Natural killer cell treated with Interleukin-12 subunit alpha and Interleukin-12 subunit beta and Interleukin-15 and Interleukin-18, amount 100 ng/mL, for 72 hours (primary cell): ENCODE results near the gene SLC39A11. TPM values are rescaled to one million over a fixed set of nuclear protein-coding genes. Genes with fewer than 3 reads are reported as not detected.
"Not testable (repeated sequence)": the region's sequence is repeated elsewhere in the genome, so short reads cannot be mapped to it uniquely, and the experiment has no call there.

Experiments used
- ATAC-seq, 2 donors: fragments of 150-1000 bp; cut with Tn5 transposase in 1 of 2; sonication (Bioruptor Pico), chemical (Tn5 transposase) in 1 of 2; 2 replicates each; pipeline ENCODE4 v1.10.0; 2021
- DNase-seq: peaks from one replicate; pipeline ENCODE4 v3.0.0; 2022; ENCODE audit warnings: low spot score
- H3K27ac Mint-ChIP-seq, 2 donors: 1 replicate in 1 of 2; 2 replicates in 1 of 2; pipeline ENCODE4 v1.8.0; 2022; ENCODE audit warnings: mixed read lengths in 2 of 2, mild to moderate bottlenecking in 1 of 2, moderate library complexity in 1 of 2
- H3K27me3 Mint-ChIP-seq, 2 donors: 1 replicate in 1 of 2; 2 replicates in 1 of 2; pipeline ENCODE4 v1.8.0; 2022; ENCODE audit warnings: mixed read lengths in 2 of 2
- H3K36me3 Mint-ChIP-seq: one replicate; pipeline ENCODE4 v1.8.0; 2022; ENCODE audit warnings: mixed read lengths
- H3K4me1 Mint-ChIP-seq, 2 donors: 1 replicate in 1 of 2; 2 replicates in 1 of 2; pipeline ENCODE4 v1.8.0; 2022; ENCODE audit warnings: low read depth in 2 of 2, mixed read lengths in 2 of 2, mild to moderate bottlenecking in 1 of 2
- H3K4me3 Mint-ChIP-seq: one replicate; pipeline ENCODE4 v1.8.0; 2022; ENCODE audit warnings: mixed read lengths
- H3K9me3 Mint-ChIP-seq: 2 replicates; pipeline ENCODE4 v1.8.0; 2022; ENCODE audit warnings: mixed read lengths
- total RNA-seq, 2 donors: library from RNA; stranded (reverse); gene quantifications; one replicate each; pipeline ENCODE4 v1.2.3, GENCODE V29; 2022

The SLC39A11 gene
- total RNA-seq, 2 donors from 2014 or later, result 25.6 to 56.1 TPM

DNA sequence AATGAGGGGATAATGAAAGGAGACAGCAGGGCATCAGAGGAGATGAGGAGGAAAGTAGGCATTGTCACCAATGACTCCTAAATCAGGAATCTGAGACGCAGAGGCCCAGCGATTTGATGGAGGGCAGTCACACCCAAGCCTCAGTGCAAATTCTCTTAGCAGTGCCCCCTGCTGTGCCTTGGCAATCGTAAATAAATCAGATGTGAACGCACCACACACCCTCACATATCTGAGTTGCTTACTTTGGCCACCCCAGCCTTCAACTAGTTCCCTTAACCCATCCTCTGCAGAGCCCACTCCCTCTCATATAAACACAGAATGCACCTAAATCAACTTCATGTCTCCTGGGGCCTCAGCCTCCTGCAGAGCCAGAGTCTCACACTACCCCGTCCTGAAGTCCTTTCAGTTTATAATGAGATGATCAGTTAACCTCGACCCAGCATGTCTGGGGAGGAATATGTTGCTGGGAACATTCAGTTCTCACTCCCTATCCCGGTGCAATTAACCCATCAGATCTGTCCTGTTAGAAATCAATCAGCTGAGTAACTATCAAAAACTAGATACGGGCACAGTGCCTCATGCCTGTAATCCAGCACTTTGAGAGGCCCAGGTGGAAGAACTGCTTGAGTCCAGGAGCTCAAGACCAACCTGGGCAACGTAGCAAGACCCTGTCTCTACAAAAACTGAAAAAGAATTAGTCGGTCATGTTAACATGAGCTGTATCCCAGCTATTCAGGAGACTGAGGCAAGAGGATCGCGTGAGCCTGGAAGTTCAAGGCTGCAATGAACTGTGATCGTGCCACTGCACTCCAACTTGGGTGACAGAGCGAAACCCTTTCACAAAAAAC is 78.4 kb downstream of the SLC39A11 start:
- no peak overlapping the region for H3K27ac Mint-ChIP-seq
- ATAC-seq, result no peak
- peaks cover 4% of the 10 kb centered on the region for H3K9me3 Mint-ChIP-seq

DNA sequence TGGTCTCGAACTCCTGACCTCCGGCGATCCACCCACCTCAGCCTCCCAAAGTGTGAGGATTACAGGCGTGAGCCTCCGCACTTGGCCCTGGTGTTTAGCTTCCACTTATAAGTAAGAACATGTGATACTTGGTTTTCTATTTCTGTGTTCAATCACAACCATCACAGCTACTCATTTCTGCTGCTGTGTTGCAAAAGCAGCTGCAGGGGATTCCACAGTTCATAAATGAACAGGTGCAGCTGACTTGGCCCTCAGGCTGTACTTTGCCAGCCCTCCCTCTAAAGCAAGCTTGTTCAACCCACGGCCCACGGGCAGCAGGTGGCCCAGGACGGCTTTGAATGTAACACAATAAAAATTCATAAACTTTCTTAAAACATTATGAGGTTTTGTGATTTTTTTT is 79.2 kb downstream of the SLC39A11 start:
- Mint-ChIP-seq H3K4me3 (no peak overlapping the region), H3K36me3 (peaks cover 8% of the 10 kb centered on the region), H3K27ac (no peak overlapping the region), H3K9me3 (no peaks in the 10 kb centered on the region), H3K4me1 (peaks cover 8 to 17% of the 10 kb centered on the region in 2 donors), H3K27me3 (no peaks in the 10 kb centered on the region)
- no peak for ATAC-seq
- DNase-seq, result no peak

More for the DNA sequence above, 78.4 kb downstream of the SLC39A11 start:
- Mint-ChIP-seq H3K27me3 (no peaks in the 10 kb centered on the region), H3K4me3 (no peak overlapping the region), H3K36me3 (peaks cover 13% of the 10 kb centered on the region), H3K4me1 (peaks cover 8 to 17% of the 10 kb centered on the region in 2 donors)
- no peak for DNase-seq

DNA sequence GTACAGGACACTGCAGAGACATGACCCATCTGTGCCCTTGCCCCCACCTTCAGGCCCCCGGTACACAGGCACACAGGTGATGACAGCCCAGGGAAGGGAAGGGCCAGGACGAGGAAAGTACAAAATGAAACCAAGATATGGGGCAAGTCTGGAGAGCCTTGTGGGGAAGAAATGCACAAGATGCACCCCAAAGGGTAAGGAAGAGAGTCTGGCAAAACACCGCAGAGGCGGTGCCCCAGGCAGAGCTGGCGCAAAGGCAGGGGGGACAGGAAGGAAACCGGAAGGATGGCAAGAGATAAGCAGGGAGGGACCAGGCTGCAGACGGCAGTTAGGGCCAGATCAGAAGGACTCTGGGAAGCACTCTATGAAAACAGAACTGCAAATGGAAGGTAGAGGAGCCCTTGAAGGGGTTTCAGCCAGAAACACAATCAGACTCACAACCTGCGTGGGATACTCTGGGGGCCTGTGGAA is 81.4 kb downstream of the SLC39A11 start:
- peaks cover 8 to 17% of the 10 kb centered on the region in 2 donors for H3K4me1 Mint-ChIP-seq
- H3K27me3 Mint-ChIP-seq, result no peaks in the 10 kb centered on the region
- H3K27ac Mint-ChIP-seq, result peak overlapping the region; percentile 11 to 54
- no peaks in the 10 kb centered on the region for H3K36me3 Mint-ChIP-seq
- DNase-seq, result no peak
- peak overlapping the region; percentile 18 for H3K4me3 Mint-ChIP-seq
- ATAC-seq, result no peak
- no peaks in the 10 kb centered on the region for H3K9me3 Mint-ChIP-seq

DNA sequence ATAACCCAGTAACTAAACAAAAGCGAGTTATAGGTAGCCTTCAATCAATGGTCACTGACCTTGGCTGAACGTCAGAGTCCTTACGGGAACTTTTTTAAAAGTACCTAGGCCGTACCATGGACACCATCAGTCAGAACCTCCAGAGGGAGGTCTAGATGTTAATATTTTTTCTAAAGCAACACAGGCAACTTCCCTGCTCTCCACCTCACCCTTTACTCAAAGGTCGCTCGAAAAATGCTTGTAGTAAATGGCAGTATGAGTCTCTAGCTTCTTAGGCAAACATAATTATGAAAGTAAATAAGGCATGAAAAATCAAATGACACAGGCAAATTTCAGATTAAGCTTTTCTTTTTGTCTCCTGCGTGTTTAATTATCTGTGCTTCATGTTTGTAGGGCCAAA is 82.1 kb downstream of the SLC39A11 start:
- Mint-ChIP-seq H3K4me1 (peaks cover 8 to 17% of the 10 kb centered on the region in 2 donors), H3K4me3 (no peak overlapping the region), H3K36me3 (no peaks in the 10 kb centered on the region), H3K9me3 (no peaks in the 10 kb centered on the region), H3K27me3 (no peaks in the 10 kb centered on the region), H3K27ac (peak overlapping the region in 1 of 2 donors; percentile 11)
- no peak for DNase-seq
- ATAC-seq, result no peak

DNA sequence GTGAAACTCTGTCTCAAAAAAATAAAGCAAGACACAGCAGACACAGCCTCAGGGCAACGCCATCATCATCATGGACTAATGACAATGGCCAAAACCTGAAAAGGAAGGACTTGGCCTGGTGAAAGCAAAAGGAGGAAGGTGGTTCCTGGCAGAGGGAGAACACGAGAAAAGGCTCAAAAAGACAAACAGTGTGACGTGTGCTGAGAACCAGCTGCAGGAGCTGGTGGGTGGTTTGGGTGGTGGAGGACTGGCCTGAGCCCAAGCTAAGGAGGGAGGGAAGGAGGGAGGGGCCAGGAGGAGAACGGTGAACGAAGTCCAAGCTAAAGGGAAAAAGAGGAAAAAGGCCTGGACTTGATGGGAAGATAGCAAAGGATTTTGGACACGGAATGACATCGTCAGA is 85.1 kb downstream of the SLC39A11 start:
- ATAC-seq (no peak), DNase-seq (no peak)
- H3K9me3 Mint-ChIP-seq, result no peaks in the 10 kb centered on the region
- no peak overlapping the region for H3K4me3 Mint-ChIP-seq
- H3K36me3 Mint-ChIP-seq, result no peaks in the 10 kb centered on the region
- peaks cover 12 to 14% of the 10 kb centered on the region in 2 donors for H3K4me1 Mint-ChIP-seq
- H3K27me3 Mint-ChIP-seq, result no peaks in the 10 kb centered on the region
- no peak overlapping the region for H3K27ac Mint-ChIP-seq

DNA sequence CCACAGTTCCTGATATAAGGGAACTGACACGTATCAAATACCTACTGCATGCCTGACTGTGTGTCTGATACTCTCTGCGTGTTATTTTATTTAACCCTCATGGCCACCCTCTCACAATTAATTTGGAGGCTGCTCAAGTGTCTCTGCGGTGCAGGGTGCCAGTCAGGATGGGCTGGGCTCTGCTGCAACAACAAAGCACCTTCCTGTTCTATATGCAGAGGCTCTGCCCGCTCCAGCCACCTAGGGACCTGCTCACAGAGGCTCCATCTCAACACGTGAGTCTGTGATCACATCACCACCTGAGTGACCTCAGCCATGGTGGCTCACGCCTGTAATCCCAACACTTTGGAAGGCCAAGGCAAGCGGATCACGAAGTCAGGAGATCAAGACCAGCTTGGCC is 87.1 kb downstream of the SLC39A11 start:
- Mint-ChIP-seq H3K4me3 (no peak overlapping the region), H3K4me1 (peaks cover 7 to 11% of the 10 kb centered on the region in 2 donors), H3K9me3 (no peaks in the 10 kb centered on the region), H3K36me3 (no peaks in the 10 kb centered on the region), H3K27me3 (no peaks in the 10 kb centered on the region), H3K27ac (no peak overlapping the region)
- ATAC-seq (no peak), DNase-seq (no peak)

DNA sequence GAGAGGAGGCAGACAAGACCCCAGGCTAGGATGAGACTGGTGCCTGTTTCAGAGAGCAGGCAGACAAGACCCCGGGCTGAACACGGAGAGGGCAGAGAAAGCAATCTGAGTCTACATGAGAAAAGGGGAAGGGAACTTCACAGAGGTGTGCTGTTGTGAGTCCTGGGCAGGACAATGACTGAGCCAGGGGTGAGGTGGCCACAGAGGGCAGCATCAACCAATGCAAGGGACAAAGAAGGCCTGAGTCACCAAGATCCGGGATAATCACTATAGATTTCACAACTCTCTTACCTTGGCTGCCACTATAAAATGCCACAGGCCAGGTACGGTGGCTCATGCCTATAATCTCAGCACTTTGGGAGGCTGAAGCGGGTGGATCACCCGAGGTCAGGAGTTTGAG is 89.0 kb downstream of the SLC39A11 start:
- H3K4me1 Mint-ChIP-seq, result peaks cover 12 to 14% of the 10 kb centered on the region in 2 donors
- H3K27me3 Mint-ChIP-seq, result no peaks in the 10 kb centered on the region
- DNase-seq (no peak), ATAC-seq (no peak)
- H3K36me3 Mint-ChIP-seq, result no peaks in the 10 kb centered on the region
- no peaks in the 10 kb centered on the region for H3K9me3 Mint-ChIP-seq
- no peak overlapping the region for H3K4me3 Mint-ChIP-seq
- H3K27ac Mint-ChIP-seq, result no peak overlapping the region

DNA sequence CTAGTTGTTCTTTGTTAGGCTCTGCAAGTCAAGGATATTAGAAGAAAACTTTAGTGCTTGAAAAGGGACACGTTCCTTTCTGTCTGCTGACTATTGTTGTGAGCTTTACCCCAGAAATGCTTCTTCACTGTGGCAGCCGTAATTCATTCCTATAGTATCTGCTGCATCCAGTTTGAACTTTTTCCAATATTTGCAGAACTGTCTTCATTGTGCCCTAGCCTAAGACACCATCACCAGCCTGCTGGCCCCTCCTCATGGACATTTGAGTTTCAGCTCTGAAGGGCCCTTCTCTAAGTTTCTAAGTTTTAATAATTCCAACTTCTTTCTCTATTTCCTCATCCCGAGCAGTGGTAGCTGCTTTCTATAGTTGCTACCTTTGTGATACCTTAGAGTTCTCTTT is 91.7 kb downstream of the SLC39A11 start:
- DNase-seq (no peak), ATAC-seq (no peak)
- no peaks in the 10 kb centered on the region for H3K36me3 Mint-ChIP-seq
- H3K4me3 Mint-ChIP-seq, result no peak overlapping the region
- no peak overlapping the region for H3K27ac Mint-ChIP-seq
- H3K27me3 Mint-ChIP-seq, result no peaks in the 10 kb centered on the region
- H3K9me3 Mint-ChIP-seq, result no peaks in the 10 kb centered on the region
- peaks cover 14 to 17% of the 10 kb centered on the region in 2 donors for H3K4me1 Mint-ChIP-seq

DNA sequence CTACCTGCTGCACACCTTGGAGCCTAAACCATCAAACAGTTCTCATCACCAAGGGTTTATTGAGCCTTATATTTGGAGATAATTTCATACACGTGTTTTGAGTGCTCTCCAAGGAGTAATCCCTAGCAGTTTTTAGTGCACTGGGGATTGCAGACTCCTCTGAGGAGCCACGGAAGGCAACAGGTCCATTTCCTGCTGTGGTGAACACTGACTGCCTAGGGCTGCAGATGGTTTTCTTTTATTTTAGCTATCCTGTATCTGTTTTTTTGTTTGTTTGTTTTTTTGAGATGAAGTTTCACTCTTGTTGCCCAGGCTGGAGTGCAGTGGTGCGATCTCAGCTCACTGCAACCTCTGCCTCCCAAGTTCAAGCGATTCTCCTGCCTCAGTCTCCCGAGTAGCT is 93.0 kb downstream of the SLC39A11 start:
- H3K4me1 Mint-ChIP-seq, result peaks cover 14 to 20% of the 10 kb centered on the region in 2 donors
- not testable (repeated sequence) for ATAC-seq

DNA sequence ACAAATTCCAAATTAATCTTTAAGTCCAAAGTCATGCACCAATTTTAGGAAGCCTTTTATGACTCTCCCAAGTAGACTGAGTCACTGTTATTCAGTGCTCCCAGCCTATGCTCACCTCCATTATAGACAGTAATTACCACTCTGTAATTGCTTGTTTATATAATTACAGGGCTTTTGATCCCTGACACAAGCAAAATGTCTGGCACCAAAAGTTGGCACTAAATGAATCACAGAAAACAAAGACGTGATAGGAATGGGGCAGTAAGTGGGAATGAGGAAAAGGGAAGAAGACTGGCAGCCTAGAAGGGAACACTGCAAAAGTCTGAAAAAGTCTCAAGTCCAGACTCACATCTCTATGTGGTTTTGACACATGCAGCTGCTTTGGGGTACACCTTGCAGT is 94.1 kb downstream of the SLC39A11 start:
- ATAC-seq, result no peak
- Mint-ChIP-seq H3K4me1 (peaks cover 10 to 19% of the 10 kb centered on the region in 2 donors), H3K9me3 (no peaks in the 10 kb centered on the region), H3K4me3 (no peak overlapping the region), H3K36me3 (no peaks in the 10 kb centered on the region), H3K27ac (no peak overlapping the region), H3K27me3 (no peaks in the 10 kb centered on the region)
- no peak for DNase-seq

More for the DNA sequence above, 93.0 kb downstream of the SLC39A11 start:
- H3K4me3 Mint-ChIP-seq, H3K27ac Mint-ChIP-seq, DNase-seq, H3K27me3 Mint-ChIP-seq, H3K9me3 Mint-ChIP-seq, H3K36me3 Mint-ChIP-seq: not testable (repeated sequence)

DNA sequence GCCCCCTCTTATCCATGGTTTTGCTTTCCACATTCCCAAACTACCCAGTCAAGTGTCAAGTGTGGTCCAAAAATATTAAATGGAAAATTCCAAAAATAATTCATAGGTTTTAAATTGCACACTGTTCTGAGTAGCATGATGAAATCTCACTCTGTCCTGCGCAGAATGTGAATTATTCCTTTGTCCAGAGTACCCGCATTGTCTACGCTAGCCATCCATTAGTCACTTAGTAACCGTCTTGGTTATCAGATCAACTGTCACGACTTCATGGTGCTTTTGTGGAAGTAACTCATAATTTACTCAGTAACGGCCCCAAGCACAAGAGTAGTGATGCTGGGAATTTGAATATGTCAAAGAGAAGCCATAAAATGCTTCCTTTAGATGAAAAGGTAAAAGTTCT is 94.9 kb downstream of the SLC39A11 start:
- Mint-ChIP-seq H3K4me3 (no peak overlapping the region), H3K9me3 (no peaks in the 10 kb centered on the region), H3K36me3 (no peaks in the 10 kb centered on the region), H3K27me3 (no peaks in the 10 kb centered on the region), H3K27ac (no peak overlapping the region), H3K4me1 (peaks cover 14 to 19% of the 10 kb centered on the region in 2 donors)
- no peak for DNase-seq
- no peak for ATAC-seq

DNA sequence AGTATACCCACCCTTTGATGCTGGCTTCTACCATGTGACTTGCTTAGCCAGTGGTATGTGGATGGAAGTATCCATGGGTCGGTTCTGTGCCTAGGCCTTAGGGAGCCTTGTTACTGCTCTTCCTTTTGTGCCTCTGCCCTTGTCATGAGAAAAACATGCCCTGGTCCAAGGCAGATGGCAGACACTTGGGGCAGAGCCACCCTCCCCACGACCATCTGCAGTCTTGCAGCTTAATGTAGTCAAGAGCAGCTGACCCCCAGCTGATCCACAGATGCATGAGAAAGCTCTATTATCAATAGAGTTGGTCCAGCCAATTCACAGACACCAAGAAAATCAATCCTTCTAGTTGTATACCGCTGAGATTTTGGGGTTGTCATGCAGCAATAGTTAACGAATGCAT is 95.7 kb downstream of the SLC39A11 start:
- DNase-seq (no peak), ATAC-seq (no peak)
- Mint-ChIP-seq H3K4me1 (peaks cover 15 to 19% of the 10 kb centered on the region in 2 donors), H3K27ac (no peak overlapping the region), H3K36me3 (no peaks in the 10 kb centered on the region), H3K27me3 (no peaks in the 10 kb centered on the region), H3K4me3 (no peak overlapping the region), H3K9me3 (no peaks in the 10 kb centered on the region)

DNA sequence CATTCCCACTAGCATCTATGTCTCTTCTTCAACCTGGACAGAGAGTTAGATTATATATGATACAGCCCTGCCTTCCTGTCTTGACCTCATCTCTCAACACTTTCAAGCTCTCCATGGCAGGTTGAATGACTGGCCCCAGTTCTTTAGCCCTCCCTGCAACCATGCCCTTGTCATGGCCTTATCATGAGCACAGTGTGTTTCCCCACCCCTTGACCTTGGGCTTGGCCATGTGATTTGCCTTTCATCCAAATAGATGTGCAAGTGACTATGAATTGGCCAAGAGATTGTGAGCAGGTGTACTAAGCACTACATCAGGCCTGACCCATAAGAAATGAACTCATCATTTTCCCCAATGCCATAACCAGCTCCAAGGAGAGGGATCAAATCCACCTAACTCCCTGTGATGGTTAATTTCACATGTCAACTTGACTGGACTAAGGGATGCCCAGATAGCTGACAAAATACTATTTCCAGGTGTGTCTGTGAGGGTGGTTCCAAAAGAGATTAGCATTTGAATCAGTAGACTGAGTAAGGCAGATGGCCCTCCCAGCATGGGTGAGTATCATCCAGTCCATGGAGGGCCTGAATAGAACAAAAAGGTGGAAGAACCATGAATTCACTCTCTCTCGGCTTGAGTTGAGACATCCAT is 97.4 kb downstream of the SLC39A11 start:
- H3K4me3 Mint-ChIP-seq, result no peak overlapping the region
- H3K27ac Mint-ChIP-seq, result no peak overlapping the region
- no peaks in the 10 kb centered on the region for H3K27me3 Mint-ChIP-seq
- DNase-seq (no peak), ATAC-seq (no peak)
- no peaks in the 10 kb centered on the region for H3K9me3 Mint-ChIP-seq
- H3K36me3 Mint-ChIP-seq, result no peaks in the 10 kb centered on the region
- H3K4me1 Mint-ChIP-seq, result peaks cover 11 to 12% of the 10 kb centered on the region in 2 donors

DNA sequence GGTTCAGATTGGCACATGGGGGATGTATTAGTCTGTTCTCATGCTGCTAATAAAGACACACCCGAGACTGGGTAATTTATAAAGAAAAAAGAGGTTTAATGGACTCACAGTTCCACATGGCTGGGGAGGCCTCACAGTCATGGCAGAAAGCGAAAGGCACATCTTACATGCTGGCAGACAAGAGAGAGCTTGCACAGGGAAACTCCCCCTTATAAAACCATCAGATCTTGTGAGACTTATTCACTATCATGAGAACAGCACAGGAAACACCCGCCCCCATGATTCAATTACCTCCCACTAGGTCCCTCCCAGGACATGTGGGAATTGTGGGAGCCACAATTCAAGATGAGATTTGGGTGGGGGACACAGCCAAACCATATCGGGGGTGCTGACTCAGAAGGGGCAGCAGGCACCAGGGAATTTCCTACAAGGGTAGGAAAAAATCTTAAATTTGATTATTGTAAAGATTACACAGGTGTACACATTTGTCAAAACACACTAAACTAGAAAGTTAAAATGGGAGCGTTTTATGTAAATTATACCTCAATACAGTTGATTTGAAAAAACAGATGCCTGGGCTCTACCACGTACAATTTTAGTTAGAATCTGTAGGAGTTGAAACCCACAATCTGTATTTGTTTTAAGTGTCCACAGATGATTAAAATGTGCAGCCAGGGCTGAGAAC is 99.6 kb downstream of the SLC39A11 start:
- not testable (repeated sequence) for ATAC-seq, H3K36me3 Mint-ChIP-seq, H3K27me3 Mint-ChIP-seq, H3K4me3 Mint-ChIP-seq, H3K9me3 Mint-ChIP-seq, DNase-seq, H3K27ac Mint-ChIP-seq
- peaks cover 6 to 11% of the 10 kb centered on the region in 2 donors for H3K4me1 Mint-ChIP-seq
